Tibial artery (tissue), 4 donors: ENCODE measurements around the gene USF1.
"Not testable (repeated sequence)": the region's sequence is repeated elsewhere in the genome, so short reads cannot be mapped to it uniquely, and the experiment has no call there.

ENCODE experiments used
- DNase-seq, 2 donors: peaks; one replicate each; pipeline ENCODE4 v3.0.0-alpha.2; 2019
- H3K27ac ChIP-seq, 2 donors: fragments of 200-600 bp; sonication (generic) in 1 of 2; 1 replicate in 1 of 2; 2 replicates in 1 of 2; pipeline ENCODE4 v1.5.1; 2018 to 2019; ENCODE audit warnings: mild to moderate bottlenecking in 1 of 2
- H3K27me3 ChIP-seq, 2 donors: fragments of 200-600 bp; sonication (generic) in 1 of 2; one replicate each; pipeline versions ENCODE4 v1.5.1 to v1.6.0; 2016 to 2019
- H3K36me3 ChIP-seq, 3 donors: fragments of 200-600 bp; sonication (generic) in 2 of 3; one replicate each; pipeline ENCODE4 v1.5.1; 2016 to 2019; ENCODE audit warnings: mild to moderate bottlenecking in 2 of 3
- H3K4me1 ChIP-seq, 4 donors: fragments of 200-600 bp; sonication (generic) in 2 of 4; 1 replicate in 3 of 4; 2 replicates in 1 of 4; pipeline ENCODE4 v1.5.1; 2016 to 2019
- H3K4me3 ChIP-seq, 2 donors: fragments of 200-600 bp; sonication (generic) in 1 of 2; 1 replicate in 1 of 2; 2 replicates in 1 of 2; pipeline ENCODE4 v1.5.1; 2018 to 2019; ENCODE audit warnings: mild to moderate bottlenecking in 2 of 2
- H3K9me3 ChIP-seq, 3 donors: fragments of 200-600 bp; sonication (generic) in 1 of 3; one replicate each; pipeline ENCODE4 v1.5.1; 2016 to 2019
- intact Hi-C: fragments of 100-400 bp; cut with DNase I; formaldehyde crosslinking; loops from one replicate; pipeline ENCODE4 v1.15.0; 2023; ENCODE audit warnings: low total_unique reads
- TF ChIP-seq, protein P1 (sequence below), 2 experiments: fragments of 200-600 bp in 1 of 2; fragments of 450-650 bp in 1 of 2; IDR thresholded peaks; one replicate each; pipeline ENCODE4 v1.5.1; 2017 to 2019; ENCODE audit warnings: antibody characterized with exemption in 2 of 2, mild to moderate bottlenecking in 1 of 2, moderate library complexity in 1 of 2

The USF1 gene

DNA sequence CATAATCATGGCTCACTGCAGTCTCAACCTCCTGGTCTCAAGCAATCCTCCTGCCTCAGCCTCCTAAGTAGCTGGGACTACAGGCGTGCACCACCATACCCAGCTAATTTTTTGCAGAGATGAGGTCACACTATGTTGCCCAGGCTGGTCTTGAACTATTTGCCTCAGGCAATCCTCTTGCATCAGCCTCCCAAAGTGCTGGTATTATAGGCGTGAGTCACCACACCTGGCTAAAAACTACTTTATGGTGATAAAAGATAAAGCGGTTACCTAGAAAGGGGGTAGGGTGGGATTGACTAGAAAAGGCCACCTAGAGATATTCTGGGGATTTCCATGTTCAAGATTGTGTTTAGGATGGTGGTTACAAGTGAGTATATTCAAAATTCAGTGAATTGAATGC, 12.0 kb downstream of the USF1 start:
- Histone ChIP-seq H3K4me3 (no peak overlapping the region), H3K27ac (no peak overlapping the region), H3K9me3 (no peaks in the 10 kb centered on the region), H3K36me3 (peaks cover 0 to 3% (median 0%) of the 10 kb centered on the region in 3 donors), H3K27me3 (no peaks in the 10 kb centered on the region), H3K4me1 (peaks cover 0 to 10% (median 4%) of the 10 kb centered on the region in 4 donors)
- no peak for DNase-seq
- TF ChIP-seq, protein P1, sequence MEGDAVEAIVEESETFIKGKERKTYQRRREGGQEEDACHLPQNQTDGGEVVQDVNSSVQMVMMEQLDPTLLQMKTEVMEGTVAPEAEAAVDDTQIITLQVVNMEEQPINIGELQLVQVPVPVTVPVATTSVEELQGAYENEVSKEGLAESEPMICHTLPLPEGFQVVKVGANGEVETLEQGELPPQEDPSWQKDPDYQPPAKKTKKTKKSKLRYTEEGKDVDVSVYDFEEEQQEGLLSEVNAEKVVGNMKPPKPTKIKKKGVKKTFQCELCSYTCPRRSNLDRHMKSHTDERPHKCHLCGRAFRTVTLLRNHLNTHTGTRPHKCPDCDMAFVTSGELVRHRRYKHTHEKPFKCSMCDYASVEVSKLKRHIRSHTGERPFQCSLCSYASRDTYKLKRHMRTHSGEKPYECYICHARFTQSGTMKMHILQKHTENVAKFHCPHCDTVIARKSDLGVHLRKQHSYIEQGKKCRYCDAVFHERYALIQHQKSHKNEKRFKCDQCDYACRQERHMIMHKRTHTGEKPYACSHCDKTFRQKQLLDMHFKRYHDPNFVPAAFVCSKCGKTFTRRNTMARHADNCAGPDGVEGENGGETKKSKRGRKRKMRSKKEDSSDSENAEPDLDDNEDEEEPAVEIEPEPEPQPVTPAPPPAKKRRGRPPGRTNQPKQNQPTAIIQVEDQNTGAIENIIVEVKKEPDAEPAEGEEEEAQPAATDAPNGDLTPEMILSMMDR (IDR thresholded peaks at IDR 0.05) = no peak
- intact Hi-C loops = no loop called here

DNA sequence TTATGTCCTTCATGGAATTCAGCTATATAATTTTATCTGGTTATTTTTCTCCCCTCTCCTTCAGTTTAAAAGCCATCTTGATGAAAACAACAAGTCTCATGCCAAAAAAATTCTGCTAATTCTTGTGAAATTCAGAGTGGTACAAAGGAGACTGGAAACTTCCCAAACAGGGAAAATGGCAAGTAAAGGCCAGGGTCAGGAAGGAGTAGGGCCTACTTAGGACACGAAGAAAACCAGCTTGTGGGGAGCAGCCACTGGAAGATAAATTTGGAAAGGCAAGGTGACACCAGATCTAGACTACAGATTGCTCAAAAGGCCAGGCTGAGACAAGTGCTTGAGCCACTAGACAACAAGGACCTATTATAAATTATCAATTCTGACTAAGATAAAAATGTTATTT, 13.4 kb downstream of the USF1 start:
- no peaks in the 10 kb centered on the region for H3K36me3 ChIP-seq
- no peak overlapping the region for H3K4me3 ChIP-seq
- H3K9me3 ChIP-seq = no peaks in the 10 kb centered on the region
- H3K27me3 ChIP-seq = no peaks in the 10 kb centered on the region
- no peaks in the 10 kb centered on the region for H3K4me1 ChIP-seq
- intact Hi-C loops = no loop called here
- TF ChIP-seq, protein P1 (IDR thresholded peaks at IDR 0.05) = no peak
- H3K27ac ChIP-seq = no peak overlapping the region
- DNase-seq = no peak

DNA sequence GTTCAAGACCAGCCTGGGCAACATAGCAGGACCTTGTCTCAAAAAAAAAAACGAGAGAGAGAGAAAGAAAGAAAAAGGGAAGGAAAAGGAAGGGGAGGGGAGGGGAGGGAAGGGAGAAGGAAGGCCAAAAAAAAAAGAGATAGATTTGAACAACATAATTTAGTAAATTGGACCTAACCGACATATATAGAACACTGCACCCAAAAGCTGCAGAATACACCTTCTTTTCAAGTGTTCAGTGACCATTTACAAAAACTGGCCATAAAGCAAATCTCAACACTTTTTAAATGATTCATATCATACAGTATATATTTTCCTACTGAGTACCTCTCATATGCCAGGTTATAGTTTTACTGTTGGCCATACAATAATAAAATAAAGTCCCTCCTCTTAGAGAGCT, 13.9 kb downstream of the USF1 start:
- H3K4me1 ChIP-seq = no peaks in the 10 kb centered on the region
- H3K36me3 ChIP-seq = no peaks in the 10 kb centered on the region
- no peaks in the 10 kb centered on the region for H3K9me3 ChIP-seq
- no peak overlapping the region for H3K27ac ChIP-seq
- H3K4me3 ChIP-seq = no peak overlapping the region
- TF ChIP-seq, protein P1 (IDR thresholded peaks at IDR 0.05) = no peak
- H3K27me3 ChIP-seq = no peaks in the 10 kb centered on the region
- no peak for DNase-seq
- intact Hi-C loops = no loop called here

DNA sequence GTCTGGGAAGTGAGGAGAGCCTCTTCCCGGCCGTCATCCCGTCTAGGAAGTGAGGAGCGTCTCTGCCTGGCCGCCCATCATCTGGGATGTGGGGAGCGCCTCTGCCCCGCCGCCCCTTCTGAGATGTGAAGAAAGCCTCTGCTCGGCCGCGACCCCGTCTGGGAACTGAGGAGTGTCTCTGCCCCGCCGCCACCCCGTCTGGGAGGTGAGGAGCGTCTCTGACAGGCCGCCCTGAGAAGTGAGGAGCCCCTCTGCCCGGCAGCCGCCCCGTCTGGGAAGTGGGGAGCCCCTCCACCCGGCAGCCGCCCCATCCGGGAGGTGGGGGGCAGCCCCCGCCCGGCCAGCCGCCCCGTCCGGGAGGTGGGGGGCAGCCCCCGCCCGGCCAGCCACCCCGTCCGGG, 16.3 kb downstream of the USF1 start:
- DNase-seq, H3K9me3 ChIP-seq, intact Hi-C loops, H3K4me1 ChIP-seq, H3K27me3 ChIP-seq, H3K36me3 ChIP-seq, H3K4me3 ChIP-seq, H3K27ac ChIP-seq: not testable (repeated sequence)

DNA sequence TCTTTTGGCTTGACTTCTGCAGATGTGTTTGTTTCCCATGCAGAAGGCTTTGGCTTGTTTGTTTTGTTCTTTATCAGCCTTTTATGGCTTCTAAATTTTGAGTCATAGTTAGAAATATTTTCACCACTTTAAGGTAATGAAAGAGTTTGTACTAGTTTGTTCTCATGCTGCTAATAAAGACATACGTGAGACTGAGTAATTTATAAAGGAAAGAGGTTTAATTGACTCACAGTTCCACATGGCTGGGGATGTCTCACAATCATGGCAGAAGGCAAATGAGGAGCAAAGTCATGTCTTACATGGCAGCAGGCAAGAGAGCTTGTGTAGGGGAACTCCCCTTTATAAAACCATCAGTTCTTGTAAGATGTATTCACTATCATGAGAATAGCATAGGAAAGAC, 18.8 kb downstream of the USF1 start:
- H3K36me3 ChIP-seq, H3K27me3 ChIP-seq, intact Hi-C loops, H3K9me3 ChIP-seq, DNase-seq, H3K4me1 ChIP-seq, H3K27ac ChIP-seq, H3K4me3 ChIP-seq: not testable (repeated sequence)

DNA sequence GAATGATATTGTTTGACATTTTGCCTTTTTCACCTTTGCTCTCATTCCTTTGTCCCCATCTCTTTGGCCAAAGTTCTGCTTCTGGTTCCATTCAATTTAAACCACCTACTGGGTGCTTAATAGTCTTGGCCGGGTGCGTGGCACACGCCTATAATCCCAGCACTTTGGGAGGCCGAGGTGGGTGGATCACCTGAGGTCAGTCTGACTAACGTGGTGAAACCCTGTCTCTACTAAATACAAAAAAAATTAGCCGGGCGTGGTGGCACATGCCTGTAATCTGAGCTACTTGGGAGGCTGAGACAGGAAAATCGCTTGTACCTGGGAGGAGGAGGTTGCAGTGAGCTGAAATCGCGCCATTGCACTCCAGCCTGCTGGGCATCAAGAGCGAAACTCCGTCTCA, 23.3 kb downstream of the USF1 start:
- Histone ChIP-seq H3K4me1 (peaks cover 0 to 20% (median 8%) of the 10 kb centered on the region in 4 donors), H3K27me3 (peaks cover 3 to 10% of the 10 kb centered on the region in 2 donors)
- DNase-seq, intact Hi-C loops, H3K9me3 ChIP-seq, H3K4me3 ChIP-seq, H3K27ac ChIP-seq, H3K36me3 ChIP-seq: not testable (repeated sequence)

DNA sequence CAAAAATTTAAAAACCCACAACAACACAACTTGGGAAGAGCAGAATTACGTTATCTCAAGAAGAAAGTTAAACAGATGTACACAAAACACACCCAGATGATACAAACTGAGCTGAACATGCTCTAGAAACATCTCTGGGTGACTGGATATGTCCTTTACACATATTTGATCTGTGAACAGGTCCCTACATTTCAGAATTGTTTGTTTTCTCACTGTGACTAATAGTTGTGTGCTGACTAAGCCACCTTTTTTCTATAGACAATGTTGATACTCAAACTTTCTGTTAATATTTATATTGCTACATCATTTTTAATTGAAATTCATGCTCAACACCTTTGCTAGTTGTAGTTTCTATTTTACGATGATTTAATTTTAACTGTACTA, 23.8 kb downstream of the USF1 start:
- no peak for DNase-seq
- Histone ChIP-seq H3K36me3 (no peaks in the 10 kb centered on the region), H3K4me1 (peaks cover 0 to 20% (median 8%) of the 10 kb centered on the region in 4 donors), H3K27ac (no peak overlapping the region), H3K27me3 (peaks cover 3 to 10% of the 10 kb centered on the region in 2 donors), H3K4me3 (no peak overlapping the region), H3K9me3 (no peaks in the 10 kb centered on the region)
- intact Hi-C loops = no loop called here
- TF ChIP-seq, protein P1 (IDR thresholded peaks at IDR 0.05) = no peak
